ENCODE measurements around the gene ST8SIA6. TPM values are rescaled to one million over a fixed set of nuclear protein-coding genes. Genes with fewer than 3 reads are reported as not detected.
A peak's percentile ranks its signal among the peaks of the same experiment; 100 is the strongest.

The ST8SIA6 gene
- total and polyA plus RNA-seq, 2 experiments from 2014 or later, result 0.79 TPM; not detected in 1

- no peak for DNase-seq (ENCODE audit: low read depth in 1 of 2, low spot score in 1 of 2)
- H3K9me3 ChIP-seq (ENCODE audit: low read depth), result no peaks in the 10 kb centered on the region
- H3K4me3 ChIP-seq, result no peak overlapping the region
- no peak overlapping the region for H3K27ac ChIP-seq
- H3K4me1 ChIP-seq (ENCODE audit: low read depth), result no peaks in the 10 kb centered on the region
- TF ChIP-seq, protein P1, sequence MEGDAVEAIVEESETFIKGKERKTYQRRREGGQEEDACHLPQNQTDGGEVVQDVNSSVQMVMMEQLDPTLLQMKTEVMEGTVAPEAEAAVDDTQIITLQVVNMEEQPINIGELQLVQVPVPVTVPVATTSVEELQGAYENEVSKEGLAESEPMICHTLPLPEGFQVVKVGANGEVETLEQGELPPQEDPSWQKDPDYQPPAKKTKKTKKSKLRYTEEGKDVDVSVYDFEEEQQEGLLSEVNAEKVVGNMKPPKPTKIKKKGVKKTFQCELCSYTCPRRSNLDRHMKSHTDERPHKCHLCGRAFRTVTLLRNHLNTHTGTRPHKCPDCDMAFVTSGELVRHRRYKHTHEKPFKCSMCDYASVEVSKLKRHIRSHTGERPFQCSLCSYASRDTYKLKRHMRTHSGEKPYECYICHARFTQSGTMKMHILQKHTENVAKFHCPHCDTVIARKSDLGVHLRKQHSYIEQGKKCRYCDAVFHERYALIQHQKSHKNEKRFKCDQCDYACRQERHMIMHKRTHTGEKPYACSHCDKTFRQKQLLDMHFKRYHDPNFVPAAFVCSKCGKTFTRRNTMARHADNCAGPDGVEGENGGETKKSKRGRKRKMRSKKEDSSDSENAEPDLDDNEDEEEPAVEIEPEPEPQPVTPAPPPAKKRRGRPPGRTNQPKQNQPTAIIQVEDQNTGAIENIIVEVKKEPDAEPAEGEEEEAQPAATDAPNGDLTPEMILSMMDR (IDR thresholded peaks at IDR 0.05; ENCODE audit: low read depth, low read length), result no peak
- no peaks in the 10 kb centered on the region for H3K27me3 ChIP-seq
- no peaks in the 10 kb centered on the region for H3K36me3 ChIP-seq
These were observed 137.8 kb downstream of the ST8SIA6 start for GRCh38 chr10:17316488-17317170.

DNA sequence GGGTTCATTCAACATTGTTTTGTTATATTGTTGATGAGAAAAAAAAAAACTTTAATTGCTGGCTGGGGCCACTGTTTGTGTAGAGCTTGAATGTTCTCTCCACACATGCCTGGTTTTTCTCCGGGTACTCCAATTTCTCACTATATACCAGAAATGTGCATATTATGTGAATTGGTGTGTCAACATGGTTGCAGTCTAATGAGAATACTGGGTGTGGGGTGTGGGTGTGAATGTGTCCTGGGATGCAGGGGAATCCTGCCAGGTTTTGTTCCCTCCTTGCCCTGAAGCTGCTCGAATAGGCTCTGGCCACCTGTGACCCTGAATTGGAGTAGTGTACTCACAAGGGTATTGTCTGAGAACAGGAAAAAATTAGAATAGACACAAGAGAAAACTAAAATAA is 145.0 kb downstream of the ST8SIA6 start:
- Histone ChIP-seq H3K4me3 (no peak overlapping the region), H3K27ac (no peak overlapping the region), H3K27me3 (no peaks in the 10 kb centered on the region), H3K36me3 (no peaks in the 10 kb centered on the region), H3K9me3 (ENCODE audit: low read depth) (no peaks in the 10 kb centered on the region), H3K4me1 (ENCODE audit: low read depth) (no peaks in the 10 kb centered on the region)
- DNase-seq (ENCODE audit: low read depth in 1 of 2, low spot score in 1 of 2), result no peak
- TF ChIP-seq, protein P1 (IDR thresholded peaks at IDR 0.05; ENCODE audit: low read depth, low read length), result no peak

DNA sequence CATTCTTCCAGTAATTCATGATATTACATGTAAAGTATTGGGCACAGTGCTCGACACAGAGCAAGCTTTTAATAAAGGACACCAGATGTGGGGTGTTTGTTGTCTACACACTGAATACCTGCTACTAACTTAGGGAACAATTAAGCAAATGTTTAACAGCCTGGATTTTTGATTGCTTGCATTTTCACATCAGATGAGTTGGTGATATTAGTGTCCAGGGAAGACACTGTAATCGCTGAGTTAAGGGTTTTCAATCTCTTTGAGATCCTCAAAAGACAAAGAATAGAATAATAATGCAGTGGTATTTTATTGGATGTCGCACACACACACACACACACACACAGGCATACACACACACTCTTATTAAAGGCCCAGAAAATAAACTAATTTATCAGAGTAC is 147.3 kb downstream of the ST8SIA6 start:
- no peak for DNase-seq (ENCODE audit: low read depth in 1 of 2, low spot score in 1 of 2)
- Histone ChIP-seq H3K27me3 (no peaks in the 10 kb centered on the region), H3K36me3 (no peaks in the 10 kb centered on the region), H3K27ac (no peak overlapping the region), H3K9me3 (ENCODE audit: low read depth) (no peaks in the 10 kb centered on the region), H3K4me1 (ENCODE audit: low read depth) (no peaks in the 10 kb centered on the region), H3K4me3 (no peak overlapping the region)
- TF ChIP-seq, protein P1 (IDR thresholded peaks at IDR 0.05; ENCODE audit: low read depth, low read length), result no peak

GRCh38 chr10:17292375-17292774 is 162.0 kb downstream of the ST8SIA6 start:
- DNase-seq (ENCODE audit: low read depth in 1 of 2, low spot score in 1 of 2), result no peak
- TF ChIP-seq, protein P1 (IDR thresholded peaks at IDR 0.05; ENCODE audit: low read depth, low read length), result no peak
- Histone ChIP-seq H3K4me3 (no peak overlapping the region), H3K36me3 (no peaks in the 10 kb centered on the region), H3K4me1 (ENCODE audit: low read depth) (no peaks in the 10 kb centered on the region), H3K27me3 (no peaks in the 10 kb centered on the region), H3K9me3 (ENCODE audit: low read depth) (no peaks in the 10 kb centered on the region), H3K27ac (no peak overlapping the region)

DNA sequence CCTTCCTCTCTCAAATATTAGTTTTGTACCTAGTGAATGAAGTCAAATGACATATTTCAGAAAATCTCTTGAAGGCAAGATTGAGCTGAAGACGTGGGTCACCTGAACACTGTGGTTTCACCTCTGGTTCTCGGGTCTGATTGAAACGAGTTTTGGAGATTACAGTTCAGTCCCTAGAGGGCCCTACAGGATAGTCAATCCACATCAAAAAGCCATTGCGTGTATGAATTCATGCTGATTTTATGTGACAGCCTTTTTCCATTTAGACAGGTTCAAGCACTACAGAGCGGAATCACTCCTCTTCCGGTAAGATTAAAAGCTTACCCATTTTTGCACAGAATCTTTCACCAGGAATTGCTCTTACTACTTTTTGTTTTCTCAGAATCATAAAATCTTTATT is 164.2 kb downstream of the ST8SIA6 start:
- Histone ChIP-seq H3K27me3 (no peaks in the 10 kb centered on the region), H3K4me1 (ENCODE audit: low read depth) (no peaks in the 10 kb centered on the region), H3K9me3 (ENCODE audit: low read depth) (no peaks in the 10 kb centered on the region), H3K27ac (no peak overlapping the region), H3K4me3 (no peak overlapping the region), H3K36me3 (no peaks in the 10 kb centered on the region)
- peak in 1 of 2 donors; percentile 8 for DNase-seq (ENCODE audit: low read depth in 1 of 2, low spot score in 1 of 2)
- TF ChIP-seq, protein P1 (IDR thresholded peaks at IDR 0.05; ENCODE audit: low read depth, low read length), result no peak
